ENCODE data around the gene CCDC184. TPM values are rescaled to one million over a fixed set of nuclear protein-coding genes. Genes with fewer than 3 reads are reported as not detected.

The CCDC184 gene
- polyA plus RNA-seq, 1 of the 3 experiments (the other 2 are of a cell fraction), result 5.8 TPM

DNA sequence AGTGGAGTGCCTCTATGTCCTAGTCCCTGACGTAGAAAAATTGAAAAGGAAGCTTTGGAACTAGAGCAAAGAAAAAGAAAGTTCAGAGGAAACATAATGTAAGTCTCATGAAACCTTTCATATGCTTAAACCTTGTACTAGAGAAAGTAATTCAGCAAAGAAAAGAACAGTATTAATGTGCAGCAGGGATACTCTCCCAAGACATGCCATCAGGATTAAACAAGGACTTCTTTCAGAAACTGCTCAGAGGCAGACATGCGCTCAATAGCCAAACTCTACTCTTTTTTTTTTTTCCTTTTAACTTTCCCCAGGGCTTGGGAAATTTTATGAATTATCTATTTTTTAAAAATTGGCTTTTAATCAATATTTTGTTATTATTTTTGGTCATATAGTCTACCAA is 19.0 kb upstream of the CCDC184 start:
- Histone ChIP-seq H3K9me3 (no peaks in the 10 kb centered on the region), H3K4me1 (ENCODE audit: control insufficient read depth in 1 of 2, insufficient read depth in 2 of 2, low read depth in 1 of 2, low read length in 1 of 2) (no peaks in the 10 kb centered on the region; a peak in 1 of 4 replicates), H3K4me2 (no peak overlapping the region), H3K9me2 (no peaks in the 10 kb centered on the region), H3K27ac (ENCODE audit: low read depth in 2 of 2, low read length in 1 of 2) (no peak overlapping the region), H3K36me3 (replicated peaks in 1 of 2; ENCODE audit: control insufficient read depth in 1 of 2, insufficient read depth in 2 of 2, low read length in 1 of 2) (no peaks in the 10 kb centered on the region), H3K9ac (no peak overlapping the region), H4K20me1 (ENCODE audit: insufficient read depth) (no peaks in the 10 kb centered on the region), H2AFZ (ENCODE audit: low read depth) (no peak overlapping the region), H3K27me3 (ENCODE audit: insufficient read depth) (no peaks in the 10 kb centered on the region), H3F3A (replicated peaks; ENCODE audit: insufficient read depth) (no peaks in the 10 kb centered on the region), H3K4me3 (ENCODE audit: low read depth in 2 of 2, low read length in 1 of 2) (no peak overlapping the region), H3K79me2 (ENCODE audit: insufficient read depth) (no peaks in the 10 kb centered on the region)
- POLR2A ChIA-PET, result interaction anchor here (1.5 kb wide), 1 partner anchor 58 kb away, joined by 3 read pairs; the partner anchor contains the start of gene SENP1
- no peak for DNase-seq
- TF ChIP-seq GATA2 (CRISPR knock-in tag; IDR thresholded peaks at IDR 0.05) (no peak), ELF1 (IDR thresholded peaks at IDR 0.05) (no peak), EP300 (IDR thresholded peaks at IDR 0.05; ENCODE audit: borderline replicate concordance in 1 of 2, low read depth in 1 of 2, low read length in 1 of 2) (no peak), YY1 (IDR thresholded peaks at IDR 0.05; ENCODE audit: low read depth) (no peak), TCF12 (IDR thresholded peaks at IDR 0.05) (no peak), TEAD4 (IDR thresholded peaks at IDR 0.05; ENCODE audit: borderline replicate concordance, insufficient read depth) (no peak), FOXM1 (IDR thresholded peaks at IDR 0.05; ENCODE audit: low read depth) (no peak), NFIC (IDR thresholded peaks at IDR 0.05; ENCODE audit: borderline replicate concordance) (no peak)
- TF ChIP-seq, protein P1, sequence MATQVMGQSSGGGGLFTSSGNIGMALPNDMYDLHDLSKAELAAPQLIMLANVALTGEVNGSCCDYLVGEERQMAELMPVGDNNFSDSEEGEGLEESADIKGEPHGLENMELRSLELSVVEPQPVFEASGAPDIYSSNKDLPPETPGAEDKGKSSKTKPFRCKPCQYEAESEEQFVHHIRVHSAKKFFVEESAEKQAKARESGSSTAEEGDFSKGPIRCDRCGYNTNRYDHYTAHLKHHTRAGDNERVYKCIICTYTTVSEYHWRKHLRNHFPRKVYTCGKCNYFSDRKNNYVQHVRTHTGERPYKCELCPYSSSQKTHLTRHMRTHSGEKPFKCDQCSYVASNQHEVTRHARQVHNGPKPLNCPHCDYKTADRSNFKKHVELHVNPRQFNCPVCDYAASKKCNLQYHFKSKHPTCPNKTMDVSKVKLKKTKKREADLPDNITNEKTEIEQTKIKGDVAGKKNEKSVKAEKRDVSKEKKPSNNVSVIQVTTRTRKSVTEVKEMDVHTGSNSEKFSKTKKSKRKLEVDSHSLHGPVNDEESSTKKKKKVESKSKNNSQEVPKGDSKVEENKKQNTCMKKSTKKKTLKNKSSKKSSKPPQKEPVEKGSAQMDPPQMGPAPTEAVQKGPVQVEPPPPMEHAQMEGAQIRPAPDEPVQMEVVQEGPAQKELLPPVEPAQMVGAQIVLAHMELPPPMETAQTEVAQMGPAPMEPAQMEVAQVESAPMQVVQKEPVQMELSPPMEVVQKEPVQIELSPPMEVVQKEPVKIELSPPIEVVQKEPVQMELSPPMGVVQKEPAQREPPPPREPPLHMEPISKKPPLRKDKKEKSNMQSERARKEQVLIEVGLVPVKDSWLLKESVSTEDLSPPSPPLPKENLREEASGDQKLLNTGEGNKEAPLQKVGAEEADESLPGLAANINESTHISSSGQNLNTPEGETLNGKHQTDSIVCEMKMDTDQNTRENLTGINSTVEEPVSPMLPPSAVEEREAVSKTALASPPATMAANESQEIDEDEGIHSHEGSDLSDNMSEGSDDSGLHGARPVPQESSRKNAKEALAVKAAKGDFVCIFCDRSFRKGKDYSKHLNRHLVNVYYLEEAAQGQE (IDR thresholded peaks at IDR 0.05; ENCODE audit: low read depth, low read length), result no peak
- TF ChIP-seq, protein P2, sequence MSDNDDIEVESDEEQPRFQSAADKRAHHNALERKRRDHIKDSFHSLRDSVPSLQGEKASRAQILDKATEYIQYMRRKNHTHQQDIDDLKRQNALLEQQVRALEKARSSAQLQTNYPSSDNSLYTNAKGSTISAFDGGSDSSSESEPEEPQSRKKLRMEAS (IDR thresholded peaks at IDR 0.05; ENCODE audit: low read depth), result no peak
- TF ChIP-seq, protein P3, sequence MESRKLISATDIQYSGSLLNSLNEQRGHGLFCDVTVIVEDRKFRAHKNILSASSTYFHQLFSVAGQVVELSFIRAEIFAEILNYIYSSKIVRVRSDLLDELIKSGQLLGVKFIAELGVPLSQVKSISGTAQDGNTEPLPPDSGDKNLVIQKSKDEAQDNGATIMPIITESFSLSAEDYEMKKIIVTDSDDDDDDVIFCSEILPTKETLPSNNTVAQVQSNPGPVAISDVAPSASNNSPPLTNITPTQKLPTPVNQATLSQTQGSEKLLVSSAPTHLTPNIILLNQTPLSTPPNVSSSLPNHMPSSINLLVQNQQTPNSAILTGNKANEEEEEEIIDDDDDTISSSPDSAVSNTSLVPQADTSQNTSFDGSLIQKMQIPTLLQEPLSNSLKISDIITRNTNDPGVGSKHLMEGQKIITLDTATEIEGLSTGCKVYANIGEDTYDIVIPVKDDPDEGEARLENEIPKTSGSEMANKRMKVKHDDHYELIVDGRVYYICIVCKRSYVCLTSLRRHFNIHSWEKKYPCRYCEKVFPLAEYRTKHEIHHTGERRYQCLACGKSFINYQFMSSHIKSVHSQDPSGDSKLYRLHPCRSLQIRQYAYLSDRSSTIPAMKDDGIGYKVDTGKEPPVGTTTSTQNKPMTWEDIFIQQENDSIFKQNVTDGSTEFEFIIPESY (IDR thresholded peaks at IDR 0.05; ENCODE audit: borderline replicate concordance, low read depth), result no peak
- TF ChIP-seq, protein P4, sequence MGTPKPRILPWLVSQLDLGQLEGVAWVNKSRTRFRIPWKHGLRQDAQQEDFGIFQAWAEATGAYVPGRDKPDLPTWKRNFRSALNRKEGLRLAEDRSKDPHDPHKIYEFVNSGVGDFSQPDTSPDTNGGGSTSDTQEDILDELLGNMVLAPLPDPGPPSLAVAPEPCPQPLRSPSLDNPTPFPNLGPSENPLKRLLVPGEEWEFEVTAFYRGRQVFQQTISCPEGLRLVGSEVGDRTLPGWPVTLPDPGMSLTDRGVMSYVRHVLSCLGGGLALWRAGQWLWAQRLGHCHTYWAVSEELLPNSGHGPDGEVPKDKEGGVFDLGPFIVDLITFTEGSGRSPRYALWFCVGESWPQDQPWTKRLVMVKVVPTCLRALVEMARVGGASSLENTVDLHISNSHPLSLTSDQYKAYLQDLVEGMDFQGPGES (IDR thresholded peaks at IDR 0.05; ENCODE audit: low read depth, low read length), result no peak
- WGBS (ENCODE audit: low lambda C conversion rate), result 58% methylated on average over 2 of the region's 2 CpGs
- CTCF ChIA-PET, result interaction anchor here (0.6 to 6.1 kb wide), 38 partner anchors 9 to 454 kb away, joined by 3 to 33 read pairs (median 4); partner anchors contain the start of genes ASB8, SENP1 and VDR

All from SK-N-SH (cell line).